SU-DHL-6 (cell line): ENCODE results near the gene RNASEH2C.
"Not testable (repeated sequence)": the region's sequence is repeated elsewhere in the genome, so short reads cannot be mapped to it uniquely, and the experiment has no call there.

Source experiments
- EZH2phosphoT487 ChIP-seq: fragments of 200-600 bp; sonication (generic), shearing (Covaris generic); conservative IDR thresholded peaks from 2 replicates; pipeline ENCODE4 v1.6.1; 2018; ENCODE audit warnings: mild to moderate bottlenecking, antibody characterized with exemption, low read length, moderate library complexity, mixed read lengths
- TF ChIP-seq, protein P1 (sequence below): fragments of 200-600 bp; sonication (generic); IDR thresholded peaks from one replicate; pipeline ENCODE4 v1.5.1; 2017; ENCODE audit warnings: antibody characterized with exemption, mild to moderate bottlenecking, low read length, moderate library complexity; ENCODE audit not compliant: insufficient read depth, poor library complexity, severe bottlenecking

- TF ChIP-seq, protein P1, sequence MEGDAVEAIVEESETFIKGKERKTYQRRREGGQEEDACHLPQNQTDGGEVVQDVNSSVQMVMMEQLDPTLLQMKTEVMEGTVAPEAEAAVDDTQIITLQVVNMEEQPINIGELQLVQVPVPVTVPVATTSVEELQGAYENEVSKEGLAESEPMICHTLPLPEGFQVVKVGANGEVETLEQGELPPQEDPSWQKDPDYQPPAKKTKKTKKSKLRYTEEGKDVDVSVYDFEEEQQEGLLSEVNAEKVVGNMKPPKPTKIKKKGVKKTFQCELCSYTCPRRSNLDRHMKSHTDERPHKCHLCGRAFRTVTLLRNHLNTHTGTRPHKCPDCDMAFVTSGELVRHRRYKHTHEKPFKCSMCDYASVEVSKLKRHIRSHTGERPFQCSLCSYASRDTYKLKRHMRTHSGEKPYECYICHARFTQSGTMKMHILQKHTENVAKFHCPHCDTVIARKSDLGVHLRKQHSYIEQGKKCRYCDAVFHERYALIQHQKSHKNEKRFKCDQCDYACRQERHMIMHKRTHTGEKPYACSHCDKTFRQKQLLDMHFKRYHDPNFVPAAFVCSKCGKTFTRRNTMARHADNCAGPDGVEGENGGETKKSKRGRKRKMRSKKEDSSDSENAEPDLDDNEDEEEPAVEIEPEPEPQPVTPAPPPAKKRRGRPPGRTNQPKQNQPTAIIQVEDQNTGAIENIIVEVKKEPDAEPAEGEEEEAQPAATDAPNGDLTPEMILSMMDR: not testable (repeated sequence)
- not testable (repeated sequence) for TF ChIP-seq EZH2phosphoT487
Observed at GRCh38 chr11:65683480-65683879, 37.1 kb downstream of the RNASEH2C start.
